GM10847 (cell line): Measurements from ENCODE around the gene COBL.

Experiments used
- POLR2A ChIP-seq: IDR thresholded peaks from 2 replicates; pipeline ENCODE4 v1.6.1; 2011; ENCODE audit not compliant: insufficient read length; ENCODE audit errors: extremely low read depth

COBL gene

GRCh38 chr7:51068401-51068800 lies 248.2 kb downstream of the COBL start:
- no peak for TF ChIP-seq POLR2A

GRCh38 chr7:51067757-51068156 lies 248.9 kb downstream of the COBL start:
- TF ChIP-seq POLR2A, result no peak

- no peak for TF ChIP-seq POLR2A
Measured at GRCh38 chr7:51067258-51067657, 249.4 kb downstream of the COBL start.

- TF ChIP-seq POLR2A, result no peak
Measured at GRCh38 chr7:51066405-51066882, 250.2 kb downstream of the COBL start.

GRCh38 chr7:51065766-51066165 lies 250.8 kb downstream of the COBL start:
- TF ChIP-seq POLR2A, result no peak

- no peak for TF ChIP-seq POLR2A
Measured at GRCh38 chr7:51064688-51065087, 251.9 kb downstream of the COBL start.

- no peak for TF ChIP-seq POLR2A
Measured at GRCh38 chr7:51062222-51062987, 254.2 kb downstream of the COBL start.

- no peak for TF ChIP-seq POLR2A
Measured at GRCh38 chr7:51060536-51060935, 256.1 kb downstream of the COBL start.

GRCh38 chr7:51059504-51060142 lies 257.0 kb downstream of the COBL start:
- no peak for TF ChIP-seq POLR2A

- no peak for TF ChIP-seq POLR2A
Measured at GRCh38 chr7:51058764-51059163, 257.8 kb downstream of the COBL start.

GRCh38 chr7:51055039-51055840 lies 261.4 kb downstream of the COBL start:
- no peak for TF ChIP-seq POLR2A

- TF ChIP-seq POLR2A, result no peak
Measured at GRCh38 chr7:51054231-51054630, 262.4 kb downstream of the COBL start.

- TF ChIP-seq POLR2A, result no peak
Measured at GRCh38 chr7:51053160-51053925, 263.3 kb downstream of the COBL start.

GRCh38 chr7:51046482-51046881 lies 270.1 kb downstream of the COBL start:
- no peak for TF ChIP-seq POLR2A

- no peak for TF ChIP-seq POLR2A
Measured at GRCh38 chr7:51046103-51046466, 270.5 kb downstream of the COBL start.
